ENCODE data around the gene IQGAP3. TPM values are rescaled to one million over a fixed set of nuclear protein-coding genes. Genes with fewer than 3 reads are reported as not detected.
"Not testable (repeated sequence)": the region's sequence is repeated elsewhere in the genome, so short reads cannot be mapped to it uniquely, and the experiment has no call there.

Gene IQGAP3
- total and polyA plus RNA-seq, 2 of the 4 experiments (the other 2 are of a cell fraction) = 12.5 to 13.6 TPM

DNA sequence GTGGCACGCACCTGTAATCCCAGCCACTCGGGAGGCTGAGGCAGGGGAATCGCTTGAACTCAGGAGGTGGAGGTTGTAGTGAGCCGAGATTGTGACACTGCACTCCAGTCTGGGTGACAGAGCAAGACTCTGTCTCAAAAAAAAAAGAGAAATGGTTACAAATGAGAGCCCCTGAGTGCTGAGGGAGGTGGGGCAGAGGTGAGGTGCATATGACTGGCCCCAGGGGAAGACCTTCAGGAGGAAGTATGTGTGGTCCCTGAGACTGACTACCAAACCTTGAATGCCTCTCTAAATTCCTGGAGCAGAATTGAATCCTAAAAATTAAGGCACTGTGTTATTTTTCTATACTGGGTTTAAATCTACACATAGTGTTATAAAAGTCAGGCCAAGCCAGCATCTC, 35.0 kb upstream of the IQGAP3 start:
- H2BK20ac ChIP-seq (ENCODE audit: low read depth, low read length); H2AFZ ChIP-seq (replicated peaks; ENCODE audit: low read length, poor library complexity); DNase-seq; H2BK120ac ChIP-seq (ENCODE audit: low read depth, low read length); H3K4ac ChIP-seq (ENCODE audit: low read depth, low read length); H3K4me3 ChIP-seq (ENCODE audit: insufficient read depth, low read depth, low read length); H3K4me1 ChIP-seq (ENCODE audit: control insufficient read depth, insufficient read depth, low read length); H4K91ac ChIP-seq (ENCODE audit: insufficient read depth, low read depth, low read length); H4K5ac ChIP-seq (ENCODE audit: low read depth, low read length); H2BK5ac ChIP-seq (ENCODE audit: low read depth, low read length, poor library complexity, severe bottlenecking); dilution Hi-C loops (cut with HindIII; ENCODE audit: low sequenced_read_pairs, unreplicated experiment); H3K36me3 ChIP-seq (ENCODE audit: control insufficient read depth, insufficient read depth, low read length); H3K56ac ChIP-seq (ENCODE audit: extremely low read depth, insufficient read depth, low read length); H3K9me3 ChIP-seq (ENCODE audit: control insufficient read depth, insufficient read depth, low read length); BruUV-seq (replicated peaks); ATAC-seq (ENCODE audit: low read depth); H3K27ac ChIP-seq (ENCODE audit: insufficient read depth, low read length); H3K79me1 ChIP-seq (ENCODE audit: low read depth in 1 of 2, low read length in 2 of 2); H3K4me2 ChIP-seq (ENCODE audit: low read depth, low read length); H4K8ac ChIP-seq (ENCODE audit: low read depth in 2 of 2, low read length in 2 of 2); H3K23ac ChIP-seq (ENCODE audit: low read depth, low read length); POLR2A ChIA-PET (ENCODE audit: unreplicated experiment); H2AK9ac ChIP-seq (replicated peaks; ENCODE audit: low read depth, low read length, poor library complexity); intact Hi-C loops (cut with micrococcal nuclease); H4K20me1 ChIP-seq (ENCODE audit: insufficient read depth, low read length); H2AK5ac ChIP-seq (ENCODE audit: low read depth, low read length); H2BK15ac ChIP-seq (ENCODE audit: low read depth, low read length); H3K9me1 ChIP-seq (ENCODE audit: insufficient read depth, low read length); H3K9ac ChIP-seq (ENCODE audit: low read depth, low read length); H3K14ac ChIP-seq (replicated peaks; ENCODE audit: low read depth, low read length); H3K18ac ChIP-seq (ENCODE audit: low read depth, low read length); CTCF ChIA-PET: not testable (repeated sequence)
- in situ Hi-C loops (cut with MboI; ENCODE audit: low sequenced_read_pairs) = loop anchor here (5.0 kb wide), 1 partner anchor 220 kb away; no protein-coding TSS in a partner anchor
- H3K27me3 ChIP-seq (ENCODE audit: control insufficient read depth, insufficient read depth, low read length) = peaks cover 18% of the 10 kb centered on the region
- 57% methylated on average over 1 of the region's 4 CpGs; no CpG with 5 or more reads in 1 of the 2 experiments for WGBS, 2 experiments (ENCODE audit: extremely low coverage in 2 of 2, insufficient read length in 1 of 2)
